Measurements from ENCODE around the gene CYP1B1. TPM values are rescaled to one million over a fixed set of nuclear protein-coding genes. Genes with fewer than 3 reads are reported as not detected.

Gene CYP1B1
- total RNA-seq = 141 TPM

GRCh38 chr2:38075507-38076151, at the start of gene CYP1B1:
TSS of gene CYP1B1 (minus strand) at chr2:38076151. CDS start at chr2:38075388, 763 bp downstream.

Other genes starting within 250 kb of the CYP1B1 start
- gene RMDN2, start 150.9 kb downstream of the CYP1B1 start, total RNA-seq = 8.8 TPM

All from metanephros (tissue), 1 donor.